Natural killer cell (primary cell): ENCODE measurements around the gene AKR7A3. TPM values are rescaled to one million over a fixed set of nuclear protein-coding genes. Genes with fewer than 3 reads are reported as not detected.

ENCODE experiments used
- ATAC-seq, 3 donors: fragments of 150-1000 bp in 2 of 3; fragments of 200-7000 bp in 1 of 3; cut with Tn5 transposase; 1 replicate in 1 of 3; 2 replicates in 2 of 3; pipeline ENCODE4 v1.10.0; 2021; ENCODE audit warnings: mild to moderate bottlenecking in 2 of 3, moderate library complexity in 2 of 3
- DNase-seq, 2 donors: peaks; one replicate each; pipeline versions ENCODE4 v3.0.0 to v3.0.0-alpha.2; 2013 to 2021; ENCODE audit warnings: mixed read lengths in 1 of 2
- H3K27ac ChIP-seq: one replicate; pipeline ENCODE4 v1.5.1; 2013; ENCODE audit warnings: mild to moderate bottlenecking, low read length
- H3K27me3 ChIP-seq: one replicate; pipeline ENCODE4 v1.6.1; 2013; ENCODE audit warnings: low read length; ENCODE audit not compliant: control insufficient read depth, insufficient read depth
- H3K36me3 ChIP-seq: one replicate; pipeline ENCODE4 v1.6.1; 2013; ENCODE audit warnings: low read length; ENCODE audit not compliant: control insufficient read depth, insufficient read depth
- H3K4me1 ChIP-seq: one replicate; pipeline ENCODE4 v1.6.1; 2013; ENCODE audit warnings: low read length; ENCODE audit not compliant: control insufficient read depth, insufficient read depth
- H3K4me3 ChIP-seq: one replicate; pipeline ENCODE4 v1.5.1; 2013; ENCODE audit warnings: low read length
- H3K9me3 ChIP-seq: one replicate; pipeline ENCODE4 v1.6.1; 2013; ENCODE audit warnings: low read length; ENCODE audit not compliant: control insufficient read depth, insufficient read depth
- H3K27ac Mint-ChIP-seq, 2 donors: one replicate each; pipeline ENCODE4 v1.8.0; 2022; ENCODE audit warnings: mild to moderate bottlenecking in 2 of 2, mixed read lengths in 2 of 2, moderate library complexity in 1 of 2
- H3K27me3 Mint-ChIP-seq, 2 donors: one replicate each; pipeline ENCODE4 v1.8.0; 2022; ENCODE audit warnings: low read depth in 2 of 2, mixed read lengths in 2 of 2
- H3K36me3 Mint-ChIP-seq: one replicate; pipeline ENCODE4 v1.8.0; 2022; ENCODE audit warnings: mixed read lengths
- H3K4me1 Mint-ChIP-seq, 2 donors: one replicate each; pipeline ENCODE4 v1.8.0; 2022; ENCODE audit warnings: mixed read lengths in 2 of 2
- H3K4me3 Mint-ChIP-seq: one replicate; pipeline ENCODE4 v1.8.0; 2022; ENCODE audit warnings: mild to moderate bottlenecking, moderate library complexity, mixed read lengths
- H3K9me3 Mint-ChIP-seq, 2 donors: one replicate each; pipeline ENCODE4 v1.8.0; 2022; ENCODE audit warnings: mixed read lengths in 2 of 2
- CTCF ChIP-seq: fragments of 200-600 bp; IDR thresholded peaks from one replicate; pipeline ENCODE4 v1.8.0; 2022; ENCODE audit warnings: antibody characterized with exemption
- WGBS: methylation state at CpG from one replicate; pipeline ENCODE4 v1.1.7; 2013; ENCODE audit warnings: missing lambda C conversion rate; ENCODE audit not compliant: insufficient coverage; 5-methylcytosine and 5-hydroxymethylcytosine counted together
- intact Hi-C: fragments of 100-400 bp; cut with micrococcal nuclease; formaldehyde crosslinking; loops from one replicate; pipeline ENCODE4 v1.14.2; 2022
- total RNA-seq, 4 donors: library from RNA; stranded (reverse); fragments of 120-200 nt in 1 of 4; gene quantifications; one replicate each; pipeline versions ENCODE4 v1.2.3 to v1.2.4, GENCODE V29; 2013 to 2022

AKR7A3 gene
- total RNA-seq, 3 donors from 2014 or later (not counting 1 experiment from before 2014, with no cell fraction given) = 1.1 to 2.0 (median 1.5) TPM

GRCh38 chr1:19321071-19321470, 32.5 kb upstream of the AKR7A3 start:
- Histone ChIP-seq H3K9me3 (no peaks in the 10 kb centered on the region), H3K4me3 (no peak overlapping the region), H3K36me3 (peaks cover 18% of the 10 kb centered on the region), H3K27me3 (no peaks in the 10 kb centered on the region), H3K27ac (no peak overlapping the region), H3K4me1 (peaks cover 4% of the 10 kb centered on the region)
- Mint-ChIP-seq H3K4me1 (peaks cover 0 to 2% of the 10 kb centered on the region in 2 donors), H3K36me3 (no peaks in the 10 kb centered on the region), H3K27ac (no peak overlapping the region), H3K4me3 (no peak overlapping the region), H3K9me3 (no peaks in the 10 kb centered on the region), H3K27me3 (no peaks in the 10 kb centered on the region)
- intact Hi-C loops = no loop called here
- WGBS = 89% methylated on average over 3 of the region's 3 CpGs
- no peak for TF ChIP-seq CTCF
- ATAC-seq (no peak), DNase-seq (no peak)

- no peak overlapping the region for H3K27ac Mint-ChIP-seq
- H3K4me3 Mint-ChIP-seq = no peak overlapping the region
- 92% methylated on average over 3 of the region's 3 CpGs for WGBS
- Histone ChIP-seq H3K4me3 (no peak overlapping the region), H3K9me3 (no peaks in the 10 kb centered on the region), H3K27ac (no peak overlapping the region), H3K36me3 (peaks cover 7% of the 10 kb centered on the region), H3K27me3 (no peaks in the 10 kb centered on the region), H3K4me1 (peaks cover 22% of the 10 kb centered on the region)
- H3K36me3 Mint-ChIP-seq = no peaks in the 10 kb centered on the region
- H3K4me1 Mint-ChIP-seq = peaks cover 0 to 11% of the 10 kb centered on the region in 2 donors
- TF ChIP-seq CTCF = no peak
- DNase-seq (no peak), ATAC-seq (no peak)
- no peaks in the 10 kb centered on the region for H3K9me3 Mint-ChIP-seq
- intact Hi-C loops = loop anchor here (10.0 kb wide), 1 partner anchor 166 kb away; the partner anchor contains the start of gene CAPZB
- no peaks in the 10 kb centered on the region for H3K27me3 Mint-ChIP-seq
Observed at GRCh38 chr1:19319196-19319595, 30.6 kb upstream of the AKR7A3 start.

GRCh38 chr1:19317126-19317910, 28.7 kb upstream of the AKR7A3 start:
- no peak for TF ChIP-seq CTCF
- ATAC-seq = no peak
- H3K27me3 ChIP-seq = no peaks in the 10 kb centered on the region
- 92% methylated on average over 12 of the region's 13 CpGs for WGBS
- no peak overlapping the region for H3K27ac ChIP-seq
- peak in 1 of 2 donors; percentile 8 for DNase-seq
- peaks cover 39% of the 10 kb centered on the region for H3K4me1 ChIP-seq
- no peak overlapping the region for H3K27ac Mint-ChIP-seq
- H3K4me3 ChIP-seq = no peak overlapping the region
- intact Hi-C loops = loop anchor here (10.0 kb wide), 1 partner anchor 167 kb away; the partner anchor contains the start of gene CAPZB
- no peaks in the 10 kb centered on the region for H3K9me3 Mint-ChIP-seq
- no peaks in the 10 kb centered on the region for H3K27me3 Mint-ChIP-seq
- H3K36me3 ChIP-seq = peaks cover 4% of the 10 kb centered on the region
- H3K36me3 Mint-ChIP-seq = no peaks in the 10 kb centered on the region
- no peaks in the 10 kb centered on the region for H3K9me3 ChIP-seq
- H3K4me3 Mint-ChIP-seq = no peak overlapping the region
- peaks cover 14 to 26% of the 10 kb centered on the region in 2 donors for H3K4me1 Mint-ChIP-seq
